ENCODE data around the gene R3HCC1L.
"Not testable (repeated sequence)": the region's sequence is repeated elsewhere in the genome, so short reads cannot be mapped to it uniquely, and the experiment has no call there.

R3HCC1L gene

DNA sequence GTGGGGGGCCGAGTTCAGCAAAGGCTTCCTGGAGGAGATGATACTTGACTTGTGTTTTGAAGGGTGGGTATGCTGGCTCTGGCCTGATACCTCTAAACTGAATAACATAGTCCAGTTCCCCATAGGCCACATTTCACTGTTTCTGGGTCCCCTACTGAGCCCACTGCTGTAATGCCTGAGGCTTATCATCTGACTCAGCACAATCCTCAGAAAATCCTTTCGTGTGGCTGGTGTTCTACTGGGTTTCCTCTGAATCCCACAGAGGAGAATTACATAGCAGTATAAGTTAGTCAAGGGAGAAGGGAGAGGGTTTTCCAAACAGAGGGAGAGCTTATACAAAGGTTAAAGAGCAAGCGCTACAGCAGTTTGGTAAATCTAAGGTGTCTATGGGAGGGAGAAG lies 2.8 kb upstream of the R3HCC1L start:
- DNase-seq (ENCODE audit: low spot score) = no peak

DNA sequence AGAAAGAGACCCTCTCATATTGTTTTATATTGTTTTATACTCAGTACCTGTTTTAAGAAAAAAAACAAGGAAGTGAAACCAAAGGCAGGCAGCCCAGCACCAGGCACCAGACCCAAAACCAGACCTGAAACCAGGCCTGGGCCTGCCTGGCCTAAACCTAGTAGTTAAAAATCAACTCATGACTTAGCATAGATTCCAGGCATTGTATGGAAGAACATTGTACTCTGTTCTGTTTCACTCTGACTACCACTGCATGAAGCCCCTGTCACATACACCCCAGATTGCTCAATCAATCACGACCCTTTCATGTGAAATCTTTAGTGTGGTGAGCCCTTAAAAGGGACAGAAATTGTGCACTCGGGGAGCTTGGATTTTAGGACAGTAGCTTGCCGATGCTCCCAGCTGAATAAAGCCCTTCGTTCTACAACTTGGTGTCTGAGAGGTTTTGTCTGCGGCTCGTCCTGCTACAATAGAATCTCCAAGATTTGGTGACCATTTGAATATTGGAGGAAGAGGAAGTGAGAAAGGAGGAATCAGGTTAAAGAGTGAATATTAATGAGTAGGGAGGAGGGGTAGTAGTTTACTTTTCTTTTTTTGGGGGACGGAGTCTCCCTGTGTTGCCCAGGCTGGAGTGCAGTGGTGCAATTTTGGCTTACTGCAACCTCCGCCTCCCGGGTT lies 1.2 kb upstream of the R3HCC1L start:
- not testable (repeated sequence) for DNase-seq (ENCODE audit: low spot score)

DNA sequence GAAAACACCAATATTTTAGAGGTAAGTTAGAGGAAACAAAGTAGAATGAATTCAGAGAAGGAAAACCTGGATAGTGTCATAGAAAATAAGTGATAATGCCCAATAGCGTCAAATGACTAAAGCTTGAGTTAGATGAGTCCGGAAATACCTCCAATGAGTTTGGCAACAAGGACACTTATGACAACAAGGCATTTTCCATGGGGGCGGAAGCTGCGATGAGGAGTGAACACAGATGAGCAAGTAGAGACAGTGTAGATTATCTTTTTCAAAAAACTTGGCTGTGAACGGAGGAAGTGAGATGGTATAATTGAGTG lies 383 bp upstream of the R3HCC1L start:
- DNase-seq (ENCODE audit: low spot score) = no peak

- no peak for DNase-seq (ENCODE audit: low spot score)
Observed at GRCh38 chr10:98135222-98135899, 904 bp downstream of the R3HCC1L start.

- not testable (repeated sequence) for DNase-seq (ENCODE audit: low spot score)
Observed at GRCh38 chr10:98136775-98137174, 2.3 kb downstream of the R3HCC1L start.

DNA sequence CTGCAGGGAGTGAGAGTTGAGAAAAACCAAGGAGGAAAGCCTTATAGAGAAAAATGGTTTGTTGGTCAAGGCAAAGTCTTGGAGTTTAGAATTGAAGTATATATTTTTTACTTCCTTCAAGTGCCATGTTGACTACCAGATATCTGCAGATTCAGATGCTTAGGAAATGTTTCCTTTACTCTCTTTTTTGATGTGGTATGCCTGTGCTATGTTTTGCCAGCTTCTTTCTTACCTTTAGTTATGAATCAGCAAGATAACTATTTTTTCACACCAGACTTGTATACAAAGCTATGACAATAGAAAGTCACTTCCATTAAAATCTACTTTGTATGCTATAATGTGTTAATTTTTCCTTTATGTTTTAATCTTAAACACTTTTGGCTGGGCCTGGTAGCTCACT lies 3.6 kb downstream of the R3HCC1L start:
- DNase-seq (ENCODE audit: low spot score) = no peak

- DNase-seq (ENCODE audit: low spot score) = no peak
Observed at GRCh38 chr10:98139431-98139830, 5.0 kb downstream of the R3HCC1L start.

DNA sequence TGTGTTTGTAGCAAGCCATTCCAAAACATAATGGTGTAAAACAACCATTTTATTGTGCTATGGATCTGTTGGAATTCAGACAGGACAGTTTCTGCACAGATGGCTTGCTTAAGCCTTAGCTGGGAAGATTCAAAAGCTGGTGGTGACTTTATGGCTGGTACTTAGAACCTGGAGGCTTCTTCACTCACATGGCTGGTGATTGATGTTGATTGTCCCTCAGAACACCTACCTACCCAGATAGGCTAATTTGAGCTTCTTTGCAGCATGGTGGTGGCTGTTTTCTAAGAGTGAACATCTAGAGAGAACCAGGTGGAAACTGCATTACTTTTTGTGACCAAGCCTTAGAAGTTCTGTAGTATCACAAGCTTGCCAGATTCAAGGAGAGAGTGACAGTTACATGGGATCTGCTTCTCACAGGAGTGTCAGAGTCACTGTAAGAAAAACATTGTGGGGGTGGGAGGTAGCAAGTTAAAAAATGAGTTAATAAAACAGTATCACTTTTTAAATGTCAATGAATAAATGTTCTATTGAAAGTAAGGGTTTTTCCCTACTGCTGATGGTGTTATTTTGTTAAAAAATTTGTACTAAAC lies 7.1 kb downstream of the R3HCC1L start:
- DNase-seq (ENCODE audit: low spot score) = no peak

DNA sequence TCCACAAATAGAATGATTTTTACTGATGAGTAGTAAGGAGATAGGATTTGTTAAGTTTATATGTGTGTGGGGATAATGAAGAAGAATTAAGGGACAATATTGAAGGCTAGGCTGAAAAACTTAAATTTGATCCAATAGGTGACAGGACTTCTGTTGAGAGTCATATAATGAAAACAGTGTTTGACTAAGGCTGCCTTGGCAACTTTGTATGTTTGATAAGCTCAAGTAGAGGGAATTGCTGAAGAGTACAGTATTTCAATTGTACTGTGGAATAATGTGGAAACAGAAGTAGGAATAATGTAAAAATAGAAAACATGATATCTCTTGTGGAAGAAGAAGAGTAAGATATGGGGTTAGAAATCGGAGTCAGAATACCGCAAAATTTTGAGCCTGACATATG lies 10.5 kb downstream of the R3HCC1L start:
- no peak for DNase-seq (ENCODE audit: low spot score)

- DNase-seq (ENCODE audit: low spot score) = no peak
Observed at GRCh38 chr10:98149858-98150257, 15.4 kb downstream of the R3HCC1L start.

DNA sequence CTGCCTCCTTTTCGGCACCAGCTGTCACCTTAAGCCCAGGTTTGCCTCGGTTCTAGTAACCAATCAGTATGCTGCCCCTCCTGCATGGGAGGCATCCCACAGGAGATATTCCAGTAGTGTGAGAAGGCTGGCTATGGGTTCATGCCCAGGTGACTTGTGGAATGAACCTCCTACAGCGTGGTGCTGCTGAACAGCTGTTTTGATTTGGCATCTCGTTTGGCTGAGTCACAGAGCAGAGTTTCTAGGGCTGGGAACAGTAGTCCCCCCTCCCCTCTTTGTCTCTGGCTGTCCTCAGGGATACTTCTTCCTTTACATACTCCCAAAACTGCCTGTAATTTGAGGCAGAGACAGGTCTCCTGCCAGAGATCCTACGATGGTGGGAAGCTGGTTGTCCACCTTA lies 16.1 kb downstream of the R3HCC1L start:
- no peak for DNase-seq (ENCODE audit: low spot score)

- DNase-seq (ENCODE audit: low spot score) = not testable (repeated sequence)
Observed at GRCh38 chr10:98152778-98153177, 18.3 kb downstream of the R3HCC1L start.

GRCh38 chr10:98153213-98153958 lies 18.9 kb downstream of the R3HCC1L start:
- DNase-seq (ENCODE audit: low spot score) = not testable (repeated sequence)

DNA sequence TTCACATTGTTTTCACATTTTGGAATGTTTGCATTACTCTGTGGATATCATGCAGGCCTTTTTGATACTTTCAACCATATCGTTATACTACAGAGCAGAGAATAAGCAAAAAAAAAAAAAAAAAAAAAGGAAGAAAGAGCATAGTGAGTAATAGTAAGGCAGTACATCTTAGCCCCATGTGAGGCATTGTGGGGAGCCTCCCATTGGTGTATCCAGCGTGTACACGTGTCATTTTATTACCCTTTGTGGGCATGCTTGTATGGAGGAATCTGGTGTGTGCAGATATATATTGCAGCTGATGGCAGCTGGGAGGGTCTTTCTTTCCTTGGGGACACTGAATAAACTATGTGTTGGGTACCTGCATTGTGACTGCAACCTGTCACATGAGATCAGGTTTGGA lies 19.6 kb downstream of the R3HCC1L start:
- DNase-seq (ENCODE audit: low spot score) = no peak

DNA sequence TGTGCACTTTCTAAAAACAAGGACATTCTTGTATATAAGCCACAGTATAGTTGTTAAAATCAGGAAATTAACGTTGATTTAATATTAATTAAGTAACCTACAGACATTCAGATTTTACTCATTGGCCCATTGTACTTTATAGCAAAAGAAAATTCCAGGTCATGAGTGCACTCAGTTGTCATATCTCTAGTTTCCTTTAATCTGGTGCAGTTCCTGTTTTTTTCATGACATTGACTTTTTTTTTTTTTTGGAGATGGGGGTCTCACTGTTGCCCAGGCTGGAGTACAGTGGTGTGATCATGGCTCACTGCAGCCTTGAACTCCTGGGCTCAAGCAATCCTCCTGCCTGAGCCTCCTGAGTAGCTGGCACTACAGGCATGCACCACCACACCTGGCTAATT lies 24.1 kb downstream of the R3HCC1L start:
- DNase-seq (ENCODE audit: low spot score) = no peak

DNA sequence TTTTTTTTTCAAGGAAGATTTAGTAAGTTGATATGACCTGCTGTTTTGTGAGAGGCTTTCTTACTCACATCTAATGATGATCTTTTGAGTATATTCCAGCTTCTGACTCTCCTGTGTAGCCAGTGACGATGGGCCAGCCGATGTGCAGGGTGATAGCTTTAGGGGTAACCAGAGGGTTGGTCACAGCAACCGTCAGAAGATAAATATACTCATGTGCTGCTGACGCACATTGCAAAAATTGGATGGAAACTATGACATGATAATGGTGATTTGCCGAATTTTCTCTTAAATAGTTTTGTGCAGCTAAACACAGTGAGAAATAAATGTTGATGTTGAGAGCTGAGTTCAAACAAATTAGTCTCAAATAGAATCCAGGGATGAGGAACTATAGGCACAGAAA lies 29.5 kb downstream of the R3HCC1L start:
- no peak for DNase-seq (ENCODE audit: low spot score)

- no peak for DNase-seq (ENCODE audit: low spot score)
Observed at GRCh38 chr10:98167191-98167590, 32.7 kb downstream of the R3HCC1L start.

GRCh38 chr10:98168147-98168546 lies 33.7 kb downstream of the R3HCC1L start:
- no peak for DNase-seq (ENCODE audit: low spot score)

- no peak for DNase-seq (ENCODE audit: low spot score)
Observed at GRCh38 chr10:98168766-98169165, 34.3 kb downstream of the R3HCC1L start.

GRCh38 chr10:98169379-98169778 lies 34.9 kb downstream of the R3HCC1L start:
- DNase-seq (ENCODE audit: low spot score) = no peak

- peak; percentile 57 for DNase-seq (ENCODE audit: low spot score)
Observed at GRCh38 chr10:98170249-98171117, 36.0 kb downstream of the R3HCC1L start.

DNA sequence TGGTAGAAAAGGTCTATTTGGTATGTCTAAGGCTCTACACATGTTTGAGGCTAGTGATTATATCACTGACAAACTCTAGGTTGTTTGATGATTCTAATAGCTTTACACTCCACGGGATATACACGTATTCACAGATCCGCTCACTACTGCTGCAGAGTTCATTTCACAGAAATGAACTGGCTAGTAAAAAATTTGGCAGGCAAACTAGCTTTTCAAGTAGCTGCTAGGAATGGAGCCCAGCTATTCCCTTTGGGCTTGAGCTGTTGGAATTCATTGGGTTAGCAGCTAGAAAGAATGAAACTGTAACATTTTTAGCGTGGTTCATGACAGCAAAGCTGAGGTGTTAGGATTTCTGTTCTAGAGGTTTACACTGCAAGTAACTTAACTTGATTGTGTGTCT lies 37.6 kb downstream of the R3HCC1L start:
- DNase-seq (ENCODE audit: low spot score) = no peak
